H9 (cell line): ENCODE measurements around the gene MCAT. TPM values are rescaled to one million over a fixed set of nuclear protein-coding genes. Genes with fewer than 3 reads are reported as not detected.

Experiments
- DNase-seq: peaks from one replicate; pipeline ENCODE4 v3.0.0-alpha.2; 2017
- H2AFZ ChIP-seq: one replicate; pipeline ENCODE4 v1.6.1; 2013; ENCODE audit warnings: mild to moderate bottlenecking, low read length, control low read depth, moderate library complexity
- H2AK5ac ChIP-seq: 2 replicates; pipeline ENCODE4 v1.6.1; 2013; ENCODE audit warnings: low read length, control low read depth, mixed read lengths; ENCODE audit not compliant: insufficient read length
- H2BK120ac ChIP-seq: one replicate; pipeline ENCODE4 v1.6.1; 2013; ENCODE audit warnings: low read depth, mild to moderate bottlenecking, low read length, control low read depth, inconsistent platforms; ENCODE audit not compliant: poor library complexity, severe bottlenecking
- H2BK12ac ChIP-seq: 2 replicates; pipeline ENCODE4 v1.6.1; 2013; ENCODE audit warnings: low read length, control low read depth, mixed read lengths, low read depth; ENCODE audit not compliant: insufficient read length
- H2BK15ac ChIP-seq: 2 replicates; pipeline ENCODE4 v1.6.1; 2013; ENCODE audit warnings: low read depth, low read length, control low read depth
- H2BK20ac ChIP-seq: one replicate; pipeline ENCODE4 v1.6.1; 2013; ENCODE audit warnings: low read depth, mild to moderate bottlenecking, low read length, control low read depth, inconsistent platforms; ENCODE audit not compliant: poor library complexity, severe bottlenecking
- H2BK5ac ChIP-seq: 2 replicates; pipeline ENCODE4 v1.6.1; 2013; ENCODE audit warnings: low read length, control low read depth, mixed read lengths; ENCODE audit not compliant: insufficient read length
- H3K14ac ChIP-seq: 2 replicates; pipeline ENCODE4 v1.6.1; 2013; ENCODE audit warnings: low read length, control low read depth; ENCODE audit not compliant: insufficient read depth
- H3K18ac ChIP-seq: 2 replicates; pipeline ENCODE4 v1.6.1; 2013; ENCODE audit warnings: low read depth, mild to moderate bottlenecking, mixed read lengths, low read length, control low read depth; ENCODE audit not compliant: insufficient read length
- H3K23ac ChIP-seq: 2 replicates; pipeline ENCODE4 v1.6.1; 2013; ENCODE audit warnings: low read length, control low read depth, mixed read lengths, low read depth; ENCODE audit not compliant: insufficient read length
- H3K23me2 ChIP-seq: 2 replicates; pipeline ENCODE4 v1.6.1; 2013; ENCODE audit warnings: low read depth, mild to moderate bottlenecking, mixed read lengths, low read length, control low read depth; ENCODE audit not compliant: insufficient read length, poor library complexity, severe bottlenecking
- H3K27ac ChIP-seq: 2 replicates; pipeline ENCODE4 v1.5.1; 2013; ENCODE audit warnings: low read length, control low read depth, mixed read lengths, low read depth; ENCODE audit not compliant: insufficient read length
- H3K27me3 ChIP-seq: 2 replicates; pipeline ENCODE4 v1.6.1; 2013; ENCODE audit warnings: low read length, control low read depth, inconsistent platforms; ENCODE audit not compliant: insufficient read depth
- H3K4ac ChIP-seq: 2 replicates; pipeline ENCODE4 v1.6.1; 2013; ENCODE audit warnings: low read depth, mild to moderate bottlenecking, control low read depth, inconsistent platforms, low read length, moderate library complexity
- H3K4me1 ChIP-seq: 2 replicates; pipeline ENCODE4 v1.6.1; 2013; ENCODE audit warnings: low read length, control low read depth, inconsistent platforms; ENCODE audit not compliant: insufficient read depth
- H3K4me2 ChIP-seq: 2 replicates; pipeline ENCODE4 v1.6.1; 2013; ENCODE audit warnings: low read length, control low read depth, mixed read lengths; ENCODE audit not compliant: insufficient read length, insufficient read depth
- H3K56ac ChIP-seq: 2 replicates; pipeline ENCODE4 v1.6.1; 2013; ENCODE audit warnings: low read depth, mild to moderate bottlenecking, mixed read lengths, low read length, control low read depth; ENCODE audit not compliant: insufficient read length
- H3K79me1 ChIP-seq: 2 replicates; pipeline ENCODE4 v1.6.1; 2013; ENCODE audit warnings: low read depth, mild to moderate bottlenecking, moderate library complexity, low read length, control low read depth, inconsistent platforms; ENCODE audit not compliant: insufficient read depth, poor library complexity, severe bottlenecking
- H3K79me2 ChIP-seq: 2 replicates; pipeline ENCODE4 v1.6.1; 2013; ENCODE audit warnings: low read length, control low read depth, inconsistent platforms; ENCODE audit not compliant: insufficient read depth
- H3K9ac ChIP-seq: 2 replicates; pipeline ENCODE4 v1.6.1; 2013; ENCODE audit warnings: low read length, control low read depth, mixed read lengths; ENCODE audit not compliant: insufficient read length; ENCODE audit errors: extremely low read depth
- H3K9me3 ChIP-seq: one replicate; pipeline ENCODE4 v1.6.1; 2013; ENCODE audit warnings: low read depth, low read length, inconsistent platforms; ENCODE audit not compliant: control insufficient read depth
- H3T11ph ChIP-seq: one replicate; pipeline ENCODE4 v1.6.1; 2013; ENCODE audit warnings: mild to moderate bottlenecking, low read length, control low read depth, inconsistent platforms
- H4K20me1 ChIP-seq: one replicate; pipeline ENCODE4 v1.6.1; 2013; ENCODE audit not compliant: control insufficient read depth, insufficient read length, insufficient read depth
- H4K5ac ChIP-seq: 2 replicates; pipeline ENCODE4 v1.6.1; 2013; ENCODE audit warnings: low read depth, mild to moderate bottlenecking, mixed read lengths, low read length, control low read depth; ENCODE audit not compliant: insufficient read length
- H4K8ac ChIP-seq: replicated peaks from 2 replicates; pipeline ENCODE4 v1.6.1; 2013; ENCODE audit warnings: low read length, control low read depth, mixed read lengths, low read depth; ENCODE audit not compliant: insufficient read length
- H4K91ac ChIP-seq: 2 replicates; pipeline ENCODE4 v1.6.1; 2013; ENCODE audit warnings: low read depth, mild to moderate bottlenecking, moderate library complexity, mixed read lengths, low read length, control low read depth; ENCODE audit not compliant: insufficient read length
- H3K27ac Mint-ChIP-seq, 3 experiments: 2 replicates in 2 of 3; 3 replicates in 1 of 3; pipeline ENCODE4 v1.8.0; 2020 to 2021; ENCODE audit warnings: mixed read lengths in 3 of 3, mild to moderate bottlenecking in 1 of 3, moderate library complexity in 1 of 3
- H3K27me3 Mint-ChIP-seq: 2 replicates; pipeline ENCODE4 v1.8.0; 2021; ENCODE audit warnings: low read depth, mild to moderate bottlenecking, moderate library complexity, mixed read lengths
- H3K36me3 Mint-ChIP-seq, 3 experiments: 2 replicates in 2 of 3; 3 replicates in 1 of 3; pipeline ENCODE4 v1.8.0; 2020 to 2021; ENCODE audit warnings: low read depth in 3 of 3, mixed read lengths in 3 of 3; ENCODE audit not compliant: insufficient read depth in 1 of 3
- H3K4me1 Mint-ChIP-seq, 2 experiments: 2 replicates each; pipeline ENCODE4 v1.8.0; 2020; ENCODE audit warnings: mixed read lengths in 2 of 2
- H3K4me3 Mint-ChIP-seq, 2 experiments: 2 replicates in 1 of 2; 3 replicates in 1 of 2; pipeline ENCODE4 v1.8.0; 2020 to 2021; ENCODE audit warnings: mild to moderate bottlenecking in 2 of 2, mixed read lengths in 2 of 2, moderate library complexity in 1 of 2
- H3K9me3 Mint-ChIP-seq, 2 experiments: 2 replicates in 1 of 2; 3 replicates in 1 of 2; pipeline ENCODE4 v1.8.0; 2020; ENCODE audit warnings: mild to moderate bottlenecking in 2 of 2, mixed read lengths in 2 of 2, moderate library complexity in 1 of 2
- CTCF ChIP-seq: fragments of 200-600 bp; sonication (generic); conservative IDR thresholded peaks from 3 replicates; pipeline ENCODE4 v1.8.0; 2021; ENCODE audit warnings: antibody characterized with exemption, mild to moderate bottlenecking
- WGBS: extraction: QIAGEN DNeasy Blood & Tissue Kit; methylation state at CpG from one replicate; pipeline ENCODE4 v1.1.7; 2013; ENCODE audit warnings: missing lambda C conversion rate, low lambda C conversion rate, mixed read lengths; ENCODE audit not compliant: insufficient read length; ENCODE audit errors: extremely low coverage; 5-methylcytosine and 5-hydroxymethylcytosine counted together
- total RNA-seq: library from RNA; stranded (reverse); gene quantifications from 2 replicates; pipeline ENCODE4 v1.2.1, GENCODE V29; 2021

MCAT gene
- total RNA-seq, 1 experiment from 2014 or later: 20.3 TPM

- H3K9me3 ChIP-seq: no peaks in the 10 kb centered on the region
- no peak overlapping the region for H3K23ac ChIP-seq
- H3T11ph ChIP-seq: no peak overlapping the region
- peaks cover 2 to 14% (median 3%) of the 10 kb centered on the region in 3 experiments; a peak in 6 of 7 replicates for H3K36me3 Mint-ChIP-seq
- no peak for DNase-seq
- H3K27ac Mint-ChIP-seq: no peak overlapping the region
- no peaks in the 10 kb centered on the region for H3K27me3 ChIP-seq
- no peak overlapping the region for H2BK120ac ChIP-seq
- no peak overlapping the region for H3K14ac ChIP-seq
- no peak overlapping the region for H4K91ac ChIP-seq
- H2AFZ ChIP-seq: no peak overlapping the region
- no peaks in the 10 kb centered on the region for H3K79me2 ChIP-seq
- no peak overlapping the region for H3K4me3 Mint-ChIP-seq
- H3K27ac ChIP-seq: no peak overlapping the region
- H2BK12ac ChIP-seq: no peak overlapping the region
- peaks cover 0 to 8% of the 10 kb centered on the region in 2 experiments; a peak in 2 of 4 replicates for H3K4me1 Mint-ChIP-seq
- peaks cover under 1% of the 10 kb centered on the region for H3K27me3 Mint-ChIP-seq
- no peaks in the 10 kb centered on the region for H3K79me1 ChIP-seq
- no peaks in the 10 kb centered on the region for H3K9me3 Mint-ChIP-seq
- no CpG with 5 or more reads among the region's 24 CpGs for WGBS
- H3K4me1 ChIP-seq: no peaks in the 10 kb centered on the region
- no peak overlapping the region for H3K4ac ChIP-seq
- TF ChIP-seq CTCF: no peak
- no peak overlapping the region for H3K56ac ChIP-seq
- no peak overlapping the region for H3K4me2 ChIP-seq
- no peaks in the 10 kb centered on the region for H3K23me2 ChIP-seq
- H2BK5ac ChIP-seq: no peak overlapping the region
- no peak overlapping the region for H4K5ac ChIP-seq
- no peak overlapping the region for H4K8ac ChIP-seq
- no peak overlapping the region for H2BK20ac ChIP-seq
- no peak overlapping the region for H2BK15ac ChIP-seq
- H3K18ac ChIP-seq: no peak overlapping the region
- no peak overlapping the region for H3K9ac ChIP-seq
- no peaks in the 10 kb centered on the region for H4K20me1 ChIP-seq
- H2AK5ac ChIP-seq: no peak overlapping the region
Measured at GRCh38 chr22:43162412-43163150, 19.4 kb upstream of the MCAT start.
